ENCODE results near the gene DGKI. TPM values are rescaled to one million over a fixed set of nuclear protein-coding genes. Genes with fewer than 3 reads are reported as not detected.
A peak's percentile ranks its signal among the peaks of the same experiment; 100 is the strongest.

The DGKI gene
- total and polyA plus RNA-seq, 2 experiments from 2014 or later: 0.16 to 1.0 TPM

DNA sequence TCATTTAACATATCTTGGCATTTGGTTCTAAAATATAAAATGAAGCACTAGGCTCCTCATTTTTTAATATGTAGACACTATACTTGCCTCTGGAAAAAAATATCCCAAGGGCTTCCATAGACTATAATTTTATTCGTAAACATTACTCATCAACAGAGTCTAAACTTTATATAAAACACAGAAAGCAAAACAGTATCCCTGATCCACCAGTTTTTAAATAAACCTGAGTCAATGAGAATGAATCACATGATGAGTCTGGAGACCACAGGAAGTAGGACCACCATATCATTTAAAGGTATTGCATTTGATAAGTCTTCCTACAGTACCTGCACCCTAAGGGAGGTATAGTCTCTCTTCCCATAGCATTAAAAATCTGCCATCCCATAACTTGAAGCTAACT lies 228.0 kb downstream of the DGKI start:
- H3K4me1 ChIP-seq (ENCODE audit: insufficient read depth): peaks cover 11% of the 10 kb centered on the region
- H3K36me3 Mint-ChIP-seq (ENCODE audit: low read depth): no peaks in the 10 kb centered on the region
- H3K27ac ChIP-seq (ENCODE audit: low read depth): no peak overlapping the region
- ATAC-seq (no peak), DNase-seq (ENCODE audit: low spot score) (no peak)
- no peak overlapping the region for H3K4me3 Mint-ChIP-seq
- no peaks in the 10 kb centered on the region for H3K36me3 ChIP-seq (ENCODE audit: insufficient read depth)
- H3K79me2 ChIP-seq (replicated peaks; ENCODE audit: insufficient read depth): no peaks in the 10 kb centered on the region
- H3K4me3 ChIP-seq: no peak overlapping the region
- H3K9me3 Mint-ChIP-seq: no peaks in the 10 kb centered on the region
- no peak for TF ChIP-seq CREB1 (CRISPR knock-in tag; IDR thresholded peaks at IDR 0.05; ENCODE audit: low read depth)
- TF ChIP-seq, protein P1, sequence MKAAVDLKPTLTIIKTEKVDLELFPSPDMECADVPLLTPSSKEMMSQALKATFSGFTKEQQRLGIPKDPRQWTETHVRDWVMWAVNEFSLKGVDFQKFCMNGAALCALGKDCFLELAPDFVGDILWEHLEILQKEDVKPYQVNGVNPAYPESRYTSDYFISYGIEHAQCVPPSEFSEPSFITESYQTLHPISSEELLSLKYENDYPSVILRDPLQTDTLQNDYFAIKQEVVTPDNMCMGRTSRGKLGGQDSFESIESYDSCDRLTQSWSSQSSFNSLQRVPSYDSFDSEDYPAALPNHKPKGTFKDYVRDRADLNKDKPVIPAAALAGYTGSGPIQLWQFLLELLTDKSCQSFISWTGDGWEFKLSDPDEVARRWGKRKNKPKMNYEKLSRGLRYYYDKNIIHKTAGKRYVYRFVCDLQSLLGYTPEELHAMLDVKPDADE (IDR thresholded peaks at IDR 0.05): no peak
- TF ChIP-seq, protein P2, sequence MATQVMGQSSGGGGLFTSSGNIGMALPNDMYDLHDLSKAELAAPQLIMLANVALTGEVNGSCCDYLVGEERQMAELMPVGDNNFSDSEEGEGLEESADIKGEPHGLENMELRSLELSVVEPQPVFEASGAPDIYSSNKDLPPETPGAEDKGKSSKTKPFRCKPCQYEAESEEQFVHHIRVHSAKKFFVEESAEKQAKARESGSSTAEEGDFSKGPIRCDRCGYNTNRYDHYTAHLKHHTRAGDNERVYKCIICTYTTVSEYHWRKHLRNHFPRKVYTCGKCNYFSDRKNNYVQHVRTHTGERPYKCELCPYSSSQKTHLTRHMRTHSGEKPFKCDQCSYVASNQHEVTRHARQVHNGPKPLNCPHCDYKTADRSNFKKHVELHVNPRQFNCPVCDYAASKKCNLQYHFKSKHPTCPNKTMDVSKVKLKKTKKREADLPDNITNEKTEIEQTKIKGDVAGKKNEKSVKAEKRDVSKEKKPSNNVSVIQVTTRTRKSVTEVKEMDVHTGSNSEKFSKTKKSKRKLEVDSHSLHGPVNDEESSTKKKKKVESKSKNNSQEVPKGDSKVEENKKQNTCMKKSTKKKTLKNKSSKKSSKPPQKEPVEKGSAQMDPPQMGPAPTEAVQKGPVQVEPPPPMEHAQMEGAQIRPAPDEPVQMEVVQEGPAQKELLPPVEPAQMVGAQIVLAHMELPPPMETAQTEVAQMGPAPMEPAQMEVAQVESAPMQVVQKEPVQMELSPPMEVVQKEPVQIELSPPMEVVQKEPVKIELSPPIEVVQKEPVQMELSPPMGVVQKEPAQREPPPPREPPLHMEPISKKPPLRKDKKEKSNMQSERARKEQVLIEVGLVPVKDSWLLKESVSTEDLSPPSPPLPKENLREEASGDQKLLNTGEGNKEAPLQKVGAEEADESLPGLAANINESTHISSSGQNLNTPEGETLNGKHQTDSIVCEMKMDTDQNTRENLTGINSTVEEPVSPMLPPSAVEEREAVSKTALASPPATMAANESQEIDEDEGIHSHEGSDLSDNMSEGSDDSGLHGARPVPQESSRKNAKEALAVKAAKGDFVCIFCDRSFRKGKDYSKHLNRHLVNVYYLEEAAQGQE (IDR thresholded peaks at IDR 0.05; ENCODE audit: unreplicated experiment): no peak
- no peak for TF ChIP-seq ZNF114 (CRISPR knock-in tag; IDR thresholded peaks at IDR 0.05)
- peaks cover 2% of the 10 kb centered on the region for H3K27me3 Mint-ChIP-seq (ENCODE audit: insufficient read depth, low read depth, poor library complexity)
- no peak overlapping the region for H2AFZ ChIP-seq
- H3K27me3 ChIP-seq (ENCODE audit: insufficient read depth): no peaks in the 10 kb centered on the region
- no peaks in the 10 kb centered on the region for H4K20me1 ChIP-seq (replicated peaks; ENCODE audit: insufficient read depth)
- H3F3A ChIP-seq (replicated peaks; ENCODE audit: low read depth): no peaks in the 10 kb centered on the region
- H3K27ac Mint-ChIP-seq: no peak overlapping the region
- no peak overlapping the region for H3K4me2 ChIP-seq
- H3K9me2 ChIP-seq (ENCODE audit: insufficient read depth): no peaks in the 10 kb centered on the region
- H3K4me1 Mint-ChIP-seq: peaks cover 20% of the 10 kb centered on the region

DNA sequence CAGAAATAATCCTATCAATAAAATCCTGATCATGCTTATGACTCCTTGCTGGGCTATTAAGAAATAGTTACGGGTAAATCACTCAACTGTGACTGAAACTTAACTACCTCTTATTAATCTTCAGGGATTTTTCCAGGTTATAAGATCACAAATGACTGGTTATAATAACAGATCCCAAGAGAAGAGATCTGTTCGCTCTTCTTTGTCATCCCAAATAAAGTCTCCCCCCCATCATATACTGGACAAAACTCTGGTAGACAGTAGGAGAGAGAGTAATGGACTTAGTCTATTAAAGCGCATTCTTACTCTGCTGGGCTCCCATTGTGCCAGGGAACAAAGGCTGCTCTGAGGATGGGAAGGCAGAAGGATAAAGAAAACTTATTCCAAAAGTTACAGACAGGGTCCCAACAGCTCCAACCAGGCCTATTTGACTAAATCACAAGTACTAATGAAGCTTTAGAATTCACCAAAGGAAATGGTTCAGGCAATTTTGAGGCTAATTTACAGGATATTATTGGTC lies 233.7 kb downstream of the DGKI start:
- DNase-seq (ENCODE audit: low spot score): no peak

More for the DNA sequence above, 233.7 kb downstream of the DGKI start:
- Histone ChIP-seq H3K27ac (ENCODE audit: low read depth) (no peak overlapping the region), H3K9me2 (ENCODE audit: insufficient read depth) (no peaks in the 10 kb centered on the region), H3F3A (replicated peaks; ENCODE audit: low read depth) (no peaks in the 10 kb centered on the region), H3K4me2 (no peak overlapping the region), H2AFZ (no peak overlapping the region), H3K4me3 (no peak overlapping the region), H4K20me1 (replicated peaks; ENCODE audit: insufficient read depth) (no peaks in the 10 kb centered on the region), H3K27me3 (ENCODE audit: insufficient read depth) (no peaks in the 10 kb centered on the region), H3K79me2 (replicated peaks; ENCODE audit: insufficient read depth) (no peaks in the 10 kb centered on the region), H3K4me1 (ENCODE audit: insufficient read depth) (peaks cover 8% of the 10 kb centered on the region), H3K36me3 (ENCODE audit: insufficient read depth) (no peaks in the 10 kb centered on the region)
- no peak overlapping the region for H3K27ac Mint-ChIP-seq
- no peaks in the 10 kb centered on the region for H3K27me3 Mint-ChIP-seq (ENCODE audit: insufficient read depth, low read depth, poor library complexity)
- TF ChIP-seq ZNF114 (CRISPR knock-in tag; IDR thresholded peaks at IDR 0.05) (no peak), EZH2phosphoT487 (IDR thresholded peaks at IDR 0.05; ENCODE audit: unreplicated experiment) (no peak), ZNF331 (CRISPR knock-in tag; IDR thresholded peaks at IDR 0.05; ENCODE audit: low read depth) (no peak), STAT1 (IDR thresholded peaks at IDR 0.05; ENCODE audit: unreplicated experiment) (no peak), JUNB (IDR thresholded peaks at IDR 0.05; ENCODE audit: unreplicated experiment) (no peak)
- TF ChIP-seq, protein P1 (IDR thresholded peaks at IDR 0.05): no peak
- TF ChIP-seq, protein P2 (IDR thresholded peaks at IDR 0.05; ENCODE audit: unreplicated experiment): no peak
- TF ChIP-seq, protein P3, sequence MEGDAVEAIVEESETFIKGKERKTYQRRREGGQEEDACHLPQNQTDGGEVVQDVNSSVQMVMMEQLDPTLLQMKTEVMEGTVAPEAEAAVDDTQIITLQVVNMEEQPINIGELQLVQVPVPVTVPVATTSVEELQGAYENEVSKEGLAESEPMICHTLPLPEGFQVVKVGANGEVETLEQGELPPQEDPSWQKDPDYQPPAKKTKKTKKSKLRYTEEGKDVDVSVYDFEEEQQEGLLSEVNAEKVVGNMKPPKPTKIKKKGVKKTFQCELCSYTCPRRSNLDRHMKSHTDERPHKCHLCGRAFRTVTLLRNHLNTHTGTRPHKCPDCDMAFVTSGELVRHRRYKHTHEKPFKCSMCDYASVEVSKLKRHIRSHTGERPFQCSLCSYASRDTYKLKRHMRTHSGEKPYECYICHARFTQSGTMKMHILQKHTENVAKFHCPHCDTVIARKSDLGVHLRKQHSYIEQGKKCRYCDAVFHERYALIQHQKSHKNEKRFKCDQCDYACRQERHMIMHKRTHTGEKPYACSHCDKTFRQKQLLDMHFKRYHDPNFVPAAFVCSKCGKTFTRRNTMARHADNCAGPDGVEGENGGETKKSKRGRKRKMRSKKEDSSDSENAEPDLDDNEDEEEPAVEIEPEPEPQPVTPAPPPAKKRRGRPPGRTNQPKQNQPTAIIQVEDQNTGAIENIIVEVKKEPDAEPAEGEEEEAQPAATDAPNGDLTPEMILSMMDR (conservative IDR thresholded peaks at IDR 0.05; ENCODE audit: low read depth in 2 of 2): no peak
- ATAC-seq: peak; percentile 41; the same call in 2 of the 3 replicates
- no peaks in the 10 kb centered on the region for H3K36me3 Mint-ChIP-seq (ENCODE audit: low read depth)
- H3K4me1 Mint-ChIP-seq: peaks cover 15% of the 10 kb centered on the region
- H3K4me3 Mint-ChIP-seq: no peak overlapping the region
- H3K9me3 Mint-ChIP-seq: no peaks in the 10 kb centered on the region

Measured in GM23338 (cell line).